Liver (tissue), 9 donors: ENCODE results near the gene DYRK4. TPM values are rescaled to one million over a fixed set of nuclear protein-coding genes. Genes with fewer than 3 reads are reported as not detected.
A peak's percentile ranks its signal among the peaks of the same experiment; 100 is the strongest.

Source experiments
- DNase-seq: peaks from one replicate; pipeline ENCODE4 v3.0.0-alpha.2; 2017; ENCODE audit warnings: low spot score
- H3K27ac ChIP-seq, 2 donors: one replicate each; pipeline ENCODE4 v1.7.0; 2013; ENCODE audit warnings: inconsistent platforms in 2 of 2, low read length in 2 of 2, control low read depth in 1 of 2, low read depth in 1 of 2, mild to moderate bottlenecking in 1 of 2
- H3K27me3 ChIP-seq, 4 donors: one replicate each; pipeline versions ENCODE4 v1.6.1 to v1.7.0; 2013; ENCODE audit warnings: low read length in 3 of 4, inconsistent platforms in 1 of 4, mild to moderate bottlenecking in 1 of 4, moderate library complexity in 1 of 4; ENCODE audit not compliant: control insufficient read depth in 4 of 4, insufficient read depth in 4 of 4
- H3K36me3 ChIP-seq, 4 donors: one replicate each; pipeline versions ENCODE4 v1.6.1 to v1.7.0; 2013; ENCODE audit warnings: low read length in 3 of 4, mild to moderate bottlenecking in 3 of 4, low read depth in 1 of 4, moderate library complexity in 1 of 4; ENCODE audit not compliant: control insufficient read depth in 4 of 4, insufficient read depth in 3 of 4
- H3K4me1 ChIP-seq, 4 donors: one replicate each; pipeline versions ENCODE4 v1.6.1 to v1.7.0; 2013; ENCODE audit warnings: low read length in 3 of 4, mild to moderate bottlenecking in 3 of 4, moderate library complexity in 1 of 4; ENCODE audit not compliant: control insufficient read depth in 4 of 4, insufficient read depth in 4 of 4
- H3K4me3 ChIP-seq, 3 donors: one replicate each; pipeline versions ENCODE4 v1.6.1 to v1.7.0; 2013; ENCODE audit warnings: low read length in 3 of 3, control low read depth in 1 of 3, low read depth in 1 of 3, mild to moderate bottlenecking in 1 of 3
- H3K9ac ChIP-seq, 2 donors: one replicate each; pipeline ENCODE4 v1.7.0; 2013; ENCODE audit warnings: low read length in 2 of 2, mild to moderate bottlenecking in 2 of 2, moderate library complexity in 2 of 2, control low read depth in 1 of 2, low read depth in 1 of 2
- H3K9me3 ChIP-seq, 4 donors: one replicate each; pipeline versions ENCODE4 v1.6.1 to v1.7.0; 2013; ENCODE audit warnings: low read length in 3 of 4; ENCODE audit not compliant: control insufficient read depth in 4 of 4
- EGR1 ChIP-seq, 2 donors: IDR thresholded peaks; 2 replicates each; pipeline ENCODE4 v1.6.1; 2016 to 2018; ENCODE audit warnings: antibody characterized with exemption in 2 of 2, low read depth in 2 of 2
- FOXA1 ChIP-seq: IDR thresholded peaks from 2 replicates; pipeline ENCODE4 v1.6.1; 2016; ENCODE audit warnings: antibody characterized with exemption
- FOXA2 ChIP-seq: IDR thresholded peaks from 2 replicates; pipeline ENCODE4 v1.6.1; 2016; ENCODE audit warnings: antibody characterized with exemption
- GABPA ChIP-seq, 2 donors: IDR thresholded peaks in 1 of 2; conservative IDR thresholded peaks in 1 of 2; 2 replicates each; pipeline ENCODE4 v1.6.1; 2016; ENCODE audit warnings: antibody characterized with exemption in 2 of 2, mild to moderate bottlenecking in 1 of 2, moderate library complexity in 1 of 2
- HNF4G ChIP-seq: IDR thresholded peaks from 2 replicates; pipeline ENCODE4 v1.6.1; 2016; ENCODE audit warnings: antibody characterized with exemption
- NR2F2 ChIP-seq: IDR thresholded peaks from 2 replicates; pipeline ENCODE4 v1.6.1; 2016; ENCODE audit warnings: antibody characterized with exemption
- RXRA ChIP-seq, 2 donors: IDR thresholded peaks; 2 replicates each; pipeline ENCODE4 v1.6.1; 2017 to 2018; ENCODE audit warnings: antibody characterized with exemption in 2 of 2, mild to moderate bottlenecking in 1 of 2
- SP1 ChIP-seq: IDR thresholded peaks from 2 replicates; pipeline ENCODE4 v1.6.1; 2018; ENCODE audit warnings: antibody characterized with exemption, mild to moderate bottlenecking
- TAF1 ChIP-seq: conservative IDR thresholded peaks from 2 replicates; pipeline ENCODE4 v1.6.1; 2016; ENCODE audit warnings: antibody characterized with exemption, mild to moderate bottlenecking
- YY1 ChIP-seq: IDR thresholded peaks from 2 replicates; pipeline ENCODE4 v1.6.1; 2016; ENCODE audit warnings: antibody characterized with exemption, mild to moderate bottlenecking
- WGBS: extraction: QIAGEN DNeasy Blood & Tissue Kit; methylation state at CpG from one replicate; pipeline ENCODE4 v1.1.7; 2013; 5-methylcytosine and 5-hydroxymethylcytosine counted together
- polyA plus RNA-seq, 2 donors: library from polyadenylated mRNA; stranded (reverse) in 1 of 2; unstranded in 1 of 2; fragments of 200-250 nt in 1 of 2; fragments of >200 nt in 1 of 2; fragmentation: Nextera tagmentation in 1 of 2; extraction: Ambion mirVana in 1 of 2; gene quantifications; one replicate each; pipeline versions ENCODE4 v1.2.1 to v1.2.3, GENCODE V29; 2013 to 2015
- total RNA-seq, 2 donors: library from RNA; depleted of rRNA; stranded (reverse); fragments of >200 nt; gene quantifications; one replicate each; pipeline ENCODE4 v1.2.3, GENCODE V29; 2014
- TF ChIP-seq, protein P1 (sequence below): IDR thresholded peaks from 2 replicates; pipeline ENCODE4 v1.6.1; 2016; ENCODE audit warnings: antibody characterized with exemption, mild to moderate bottlenecking
- TF ChIP-seq, protein P2 (sequence below): IDR thresholded peaks from 2 replicates; pipeline ENCODE4 v1.6.1; 2016; ENCODE audit warnings: antibody characterized with exemption
- TF ChIP-seq, protein P3 (sequence below): fragments of 150-350 bp; IDR thresholded peaks from 2 replicates; pipeline ENCODE4 v1.5.1; 2017; ENCODE audit warnings: improper control_type of control experiment, low read depth, low read length; ENCODE audit not compliant: missing input control
- TF ChIP-seq, protein P4 (sequence below): IDR thresholded peaks from 2 replicates; pipeline ENCODE4 v1.6.1; 2016; ENCODE audit warnings: antibody characterized with exemption
- TF ChIP-seq, protein P5 (sequence below): IDR thresholded peaks from 2 replicates; pipeline ENCODE4 v1.6.1; 2016; ENCODE audit warnings: antibody characterized with exemption
- donor health status: healthy.
- donor health status: healthy.
- donor health status: healthy.
- donor health status: healthy.
- donor health status: healthy.

DYRK4 gene
- total and polyA plus RNA-seq, 4 donors = 12.0 to 20.3 (median 14.4) TPM

DNA sequence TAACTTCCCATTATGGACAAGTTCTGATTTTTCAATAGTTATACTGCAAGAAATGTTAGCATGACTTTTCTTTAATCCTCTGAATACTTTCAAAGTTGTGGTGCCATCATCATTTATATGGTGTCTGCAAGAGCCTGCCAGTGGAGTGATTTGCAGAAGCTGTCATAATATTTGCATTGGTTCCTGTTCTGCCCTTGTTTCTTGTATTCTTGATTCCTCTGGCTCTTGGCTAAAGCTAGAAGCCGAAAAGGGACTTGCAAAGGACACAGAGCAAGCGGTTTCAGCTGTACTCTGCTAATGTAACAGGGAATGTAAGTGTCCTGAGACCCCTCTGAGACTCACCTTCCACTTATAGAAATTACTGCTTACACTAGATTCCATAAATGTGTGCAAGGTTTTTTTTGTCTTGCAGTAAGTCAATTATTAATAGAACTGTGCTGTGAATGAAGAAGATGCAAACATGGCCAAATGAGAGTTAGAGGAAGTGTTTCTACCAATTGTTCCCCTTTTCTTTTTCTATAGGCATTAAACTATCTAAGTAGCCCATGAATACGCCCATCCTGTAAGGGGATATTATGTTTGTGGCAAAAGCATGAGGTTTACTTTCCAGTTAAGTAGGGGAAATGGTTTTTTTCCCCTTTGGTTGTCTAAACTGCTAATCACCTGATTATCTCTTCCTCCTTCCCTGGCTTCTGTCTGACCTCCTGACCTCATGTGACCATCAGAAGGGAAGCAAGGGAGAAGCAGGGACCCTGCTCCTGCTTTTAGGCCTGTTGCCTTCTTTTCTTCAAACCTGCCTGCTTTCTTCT, 5.3 kb downstream of the DYRK4 start:
- DNase-seq = no peak
- Histone ChIP-seq H3K27ac (peak overlapping the region; percentile 2 to 30), H3K27me3 (no peaks in the 10 kb centered on the region), H3K9me3 (no peaks in the 10 kb centered on the region), H3K36me3 (no peaks in the 10 kb centered on the region), H3K4me1 (peaks cover 1 to 4% (median 3%) of the 10 kb centered on the region in 4 donors), H3K4me3 (no peak overlapping the region), H3K9ac (no peak overlapping the region)
- TF ChIP-seq RXRA (IDR thresholded peaks at IDR 0.05) (peak in 1 of 2 donors; percentile 7), GABPA (IDR thresholded peaks at IDR 0.05 in 1 of 2, conservative IDR thresholded peaks at IDR 0.05 in 1 of 2) (no peak), NR2F2 (no peak), FOXA2 (no peak)
- TF ChIP-seq, protein P1, sequence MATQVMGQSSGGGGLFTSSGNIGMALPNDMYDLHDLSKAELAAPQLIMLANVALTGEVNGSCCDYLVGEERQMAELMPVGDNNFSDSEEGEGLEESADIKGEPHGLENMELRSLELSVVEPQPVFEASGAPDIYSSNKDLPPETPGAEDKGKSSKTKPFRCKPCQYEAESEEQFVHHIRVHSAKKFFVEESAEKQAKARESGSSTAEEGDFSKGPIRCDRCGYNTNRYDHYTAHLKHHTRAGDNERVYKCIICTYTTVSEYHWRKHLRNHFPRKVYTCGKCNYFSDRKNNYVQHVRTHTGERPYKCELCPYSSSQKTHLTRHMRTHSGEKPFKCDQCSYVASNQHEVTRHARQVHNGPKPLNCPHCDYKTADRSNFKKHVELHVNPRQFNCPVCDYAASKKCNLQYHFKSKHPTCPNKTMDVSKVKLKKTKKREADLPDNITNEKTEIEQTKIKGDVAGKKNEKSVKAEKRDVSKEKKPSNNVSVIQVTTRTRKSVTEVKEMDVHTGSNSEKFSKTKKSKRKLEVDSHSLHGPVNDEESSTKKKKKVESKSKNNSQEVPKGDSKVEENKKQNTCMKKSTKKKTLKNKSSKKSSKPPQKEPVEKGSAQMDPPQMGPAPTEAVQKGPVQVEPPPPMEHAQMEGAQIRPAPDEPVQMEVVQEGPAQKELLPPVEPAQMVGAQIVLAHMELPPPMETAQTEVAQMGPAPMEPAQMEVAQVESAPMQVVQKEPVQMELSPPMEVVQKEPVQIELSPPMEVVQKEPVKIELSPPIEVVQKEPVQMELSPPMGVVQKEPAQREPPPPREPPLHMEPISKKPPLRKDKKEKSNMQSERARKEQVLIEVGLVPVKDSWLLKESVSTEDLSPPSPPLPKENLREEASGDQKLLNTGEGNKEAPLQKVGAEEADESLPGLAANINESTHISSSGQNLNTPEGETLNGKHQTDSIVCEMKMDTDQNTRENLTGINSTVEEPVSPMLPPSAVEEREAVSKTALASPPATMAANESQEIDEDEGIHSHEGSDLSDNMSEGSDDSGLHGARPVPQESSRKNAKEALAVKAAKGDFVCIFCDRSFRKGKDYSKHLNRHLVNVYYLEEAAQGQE = no peak
- TF ChIP-seq, protein P2, sequence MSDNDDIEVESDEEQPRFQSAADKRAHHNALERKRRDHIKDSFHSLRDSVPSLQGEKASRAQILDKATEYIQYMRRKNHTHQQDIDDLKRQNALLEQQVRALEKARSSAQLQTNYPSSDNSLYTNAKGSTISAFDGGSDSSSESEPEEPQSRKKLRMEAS = no peak
- WGBS = 62% methylated on average over 3 of the region's 3 CpGs

DNA sequence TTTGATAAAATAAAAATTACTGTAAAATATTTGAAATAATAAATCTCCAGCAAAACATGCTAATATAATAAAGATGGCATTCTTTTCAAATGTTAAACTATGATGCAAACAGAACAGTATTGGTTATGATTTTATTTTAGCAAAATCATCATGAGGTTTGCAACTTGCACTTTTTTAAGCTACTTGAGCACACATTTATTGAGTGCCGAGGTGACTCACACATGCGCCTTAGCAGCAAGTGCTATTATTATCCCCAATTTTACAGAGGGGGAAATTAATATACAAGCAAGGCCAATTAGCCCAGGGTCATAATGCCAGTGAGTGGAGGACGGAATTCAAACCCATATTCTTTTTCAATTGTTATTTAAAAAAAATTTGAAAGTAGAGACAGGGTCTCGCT, 7.3 kb downstream of the DYRK4 start:
- Histone ChIP-seq H3K4me1 (peaks cover 0 to 3% (median 0%) of the 10 kb centered on the region in 4 donors), H3K4me3 (no peak overlapping the region), H3K27ac (no peak overlapping the region), H3K9ac (no peak overlapping the region), H3K36me3 (no peaks in the 10 kb centered on the region), H3K27me3 (no peaks in the 10 kb centered on the region), H3K9me3 (no peaks in the 10 kb centered on the region)
- no peak for DNase-seq
- TF ChIP-seq SP1 = no peak
- TF ChIP-seq, protein P3, sequence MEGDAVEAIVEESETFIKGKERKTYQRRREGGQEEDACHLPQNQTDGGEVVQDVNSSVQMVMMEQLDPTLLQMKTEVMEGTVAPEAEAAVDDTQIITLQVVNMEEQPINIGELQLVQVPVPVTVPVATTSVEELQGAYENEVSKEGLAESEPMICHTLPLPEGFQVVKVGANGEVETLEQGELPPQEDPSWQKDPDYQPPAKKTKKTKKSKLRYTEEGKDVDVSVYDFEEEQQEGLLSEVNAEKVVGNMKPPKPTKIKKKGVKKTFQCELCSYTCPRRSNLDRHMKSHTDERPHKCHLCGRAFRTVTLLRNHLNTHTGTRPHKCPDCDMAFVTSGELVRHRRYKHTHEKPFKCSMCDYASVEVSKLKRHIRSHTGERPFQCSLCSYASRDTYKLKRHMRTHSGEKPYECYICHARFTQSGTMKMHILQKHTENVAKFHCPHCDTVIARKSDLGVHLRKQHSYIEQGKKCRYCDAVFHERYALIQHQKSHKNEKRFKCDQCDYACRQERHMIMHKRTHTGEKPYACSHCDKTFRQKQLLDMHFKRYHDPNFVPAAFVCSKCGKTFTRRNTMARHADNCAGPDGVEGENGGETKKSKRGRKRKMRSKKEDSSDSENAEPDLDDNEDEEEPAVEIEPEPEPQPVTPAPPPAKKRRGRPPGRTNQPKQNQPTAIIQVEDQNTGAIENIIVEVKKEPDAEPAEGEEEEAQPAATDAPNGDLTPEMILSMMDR = no peak
- TF ChIP-seq GABPA (IDR thresholded peaks at IDR 0.05 in 1 of 2, conservative IDR thresholded peaks at IDR 0.05 in 1 of 2) = no peak
- TF ChIP-seq, protein P1 = no peak
- no peak for TF ChIP-seq HNF4G
- no peak for TF ChIP-seq YY1
- TF ChIP-seq, protein P4, sequence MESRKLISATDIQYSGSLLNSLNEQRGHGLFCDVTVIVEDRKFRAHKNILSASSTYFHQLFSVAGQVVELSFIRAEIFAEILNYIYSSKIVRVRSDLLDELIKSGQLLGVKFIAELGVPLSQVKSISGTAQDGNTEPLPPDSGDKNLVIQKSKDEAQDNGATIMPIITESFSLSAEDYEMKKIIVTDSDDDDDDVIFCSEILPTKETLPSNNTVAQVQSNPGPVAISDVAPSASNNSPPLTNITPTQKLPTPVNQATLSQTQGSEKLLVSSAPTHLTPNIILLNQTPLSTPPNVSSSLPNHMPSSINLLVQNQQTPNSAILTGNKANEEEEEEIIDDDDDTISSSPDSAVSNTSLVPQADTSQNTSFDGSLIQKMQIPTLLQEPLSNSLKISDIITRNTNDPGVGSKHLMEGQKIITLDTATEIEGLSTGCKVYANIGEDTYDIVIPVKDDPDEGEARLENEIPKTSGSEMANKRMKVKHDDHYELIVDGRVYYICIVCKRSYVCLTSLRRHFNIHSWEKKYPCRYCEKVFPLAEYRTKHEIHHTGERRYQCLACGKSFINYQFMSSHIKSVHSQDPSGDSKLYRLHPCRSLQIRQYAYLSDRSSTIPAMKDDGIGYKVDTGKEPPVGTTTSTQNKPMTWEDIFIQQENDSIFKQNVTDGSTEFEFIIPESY = no peak
- TF ChIP-seq RXRA (IDR thresholded peaks at IDR 0.05) = no peak
- TF ChIP-seq, protein P5, sequence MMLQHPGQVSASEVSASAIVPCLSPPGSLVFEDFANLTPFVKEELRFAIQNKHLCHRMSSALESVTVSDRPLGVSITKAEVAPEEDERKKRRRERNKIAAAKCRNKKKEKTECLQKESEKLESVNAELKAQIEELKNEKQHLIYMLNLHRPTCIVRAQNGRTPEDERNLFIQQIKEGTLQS = no peak
- no peak for TF ChIP-seq TAF1
- TF ChIP-seq FOXA1 = no peak
- TF ChIP-seq EGR1 (IDR thresholded peaks at IDR 0.05; ENCODE audit: low read depth in 2 of 2) = no peak
- 93% methylated on average over 4 of the region's 4 CpGs for WGBS
